ENCODE results near the gene TNFRSF8. TPM values are rescaled to one million over a fixed set of nuclear protein-coding genes. Genes with fewer than 3 reads are reported as not detected.

Gene TNFRSF8
- total and polyA plus RNA-seq, 2 of the 13 experiments (the other 11 are each of a cell fraction or from before 2014, with no cell fraction given), result not detected

- Histone ChIP-seq H3K27me3 (ENCODE audit: control insufficient read depth in 1 of 2, insufficient read depth in 2 of 2, low read length in 2 of 2) (peaks cover 2 to 9% of the 10 kb centered on the region in 2 experiments; a peak in 2 of 5 replicates), H3K9me3 (ENCODE audit: low read length) (no peaks in the 10 kb centered on the region), H3K79me2 (ENCODE audit: insufficient read depth, low read length) (no peaks in the 10 kb centered on the region), H2AFZ (ENCODE audit: low read length) (peak overlapping the region; percentile 52), H3K27ac (ENCODE audit: extremely low read length, insufficient read depth, low read length) (peak overlapping the region; percentile 51), H3K36me3 (replicated peaks in 1 of 2; ENCODE audit: control insufficient read depth in 1 of 2, insufficient read depth in 2 of 2, low read length in 2 of 2) (peaks cover 4 to 7% of the 10 kb centered on the region in 2 experiments; a peak in 2 of 5 replicates), H3K4me3 (replicated peaks in 1 of 3; ENCODE audit: insufficient read depth in 1 of 3, low read depth in 2 of 3, low read length in 3 of 3) (peak overlapping the region in 1 of 3 experiments; percentile 50; a peak in 1 of 6 replicates), H3K4me1 (ENCODE audit: insufficient read depth, low read length) (peaks cover 25% of the 10 kb centered on the region), H3K9ac (ENCODE audit: insufficient read depth, low read depth, low read length) (peak overlapping the region; percentile 29; the same call in 1 of the 2 replicates), H4K20me1 (ENCODE audit: insufficient read depth, low read length) (no peaks in the 10 kb centered on the region), H3K4me2 (ENCODE audit: low read depth, low read length) (peak overlapping the region; percentile 72)
- peak; percentile 73 for DNase-seq (ENCODE audit: low spot score)
- FAIRE-seq, result peak; percentile 61
- intact Hi-C loops (cut with micrococcal nuclease; ENCODE audit: unreplicated experiment), result no loop called here
- CTCF ChIA-PET (ENCODE audit: low intra/inter-chr PET ratio, low total read pairs), result no interaction called here
- WGBS (ENCODE audit: low lambda C conversion rate), result 10% methylated on average over 5 of the region's 7 CpGs
- POLR2A ChIA-PET, result interaction anchor here (0.9 to 3.8 kb wide), 3 partner anchors 15 to 495 kb away, joined by 3 to 13 read pairs (median 5); partner anchors contain the start of gene MIIP
- BruUV-seq (replicated peaks), result no TSS peak
- peak; percentile 36 for ATAC-seq
- in situ Hi-C loops (cut with HindIII; ENCODE audit: extremely low pct_ligation_motif_present, low pct_unique_long_range_greater_than_20kb), result no loop called here
- no peak for TF ChIP-seq SAFB2 (CRISPR knock-in tag; IDR thresholded peaks at IDR 0.05; ENCODE audit: borderline replicate concordance, low read depth)
- TF ChIP-seq DMAP1 (CRISPR knock-in tag; IDR thresholded peaks at IDR 0.05), result 0 out of 2 replicates have a peak, but pooled peaks have one; percentile 44
- TF ChIP-seq ZNF713 (CRISPR knock-in tag; IDR thresholded peaks at IDR 0.05), result no peak
- no peak for TF ChIP-seq PCBP2 (optimal IDR thresholded peaks at IDR 0.05; ENCODE audit: low read depth, low read length, poor library complexity, severe bottlenecking)
- TF ChIP-seq PRDM4 (CRISPR knock-in tag; IDR thresholded peaks at IDR 0.05; ENCODE audit: borderline replicate concordance), result no peak
- 0 out of 2 replicates have a peak, but pooled peaks have one; percentile 29 for TF ChIP-seq ZBTB7B (CRISPR knock-in tag; IDR thresholded peaks at IDR 0.05)
- TF ChIP-seq REXO4 (CRISPR knock-in tag; IDR thresholded peaks at IDR 0.05; ENCODE audit: borderline replicate concordance), result no peak
- no peak for TF ChIP-seq SRSF9 (IDR thresholded peaks at IDR 0.05; ENCODE audit: borderline replicate concordance, insufficient read depth, low read depth, low read length, poor library complexity, severe bottlenecking)
- no peak for TF ChIP-seq NAIF1 (CRISPR knock-in tag; IDR thresholded peaks at IDR 0.05; ENCODE audit: borderline replicate concordance)
- peak; percentile 47 for TF ChIP-seq HNF4A (CRISPR knock-in tag; IDR thresholded peaks at IDR 0.05)
- TF ChIP-seq SIN3A (IDR thresholded peaks at IDR 0.05; ENCODE audit: borderline replicate concordance, low read depth, low read length), result no peak
- 0 out of 2 replicates have a peak, but pooled peaks have one; percentile 17 for TF ChIP-seq FOXA3 (CRISPR knock-in tag; IDR thresholded peaks at IDR 0.05)
- no peak for TF ChIP-seq ZNF235 (CRISPR knock-in tag; IDR thresholded peaks at IDR 0.05; ENCODE audit: borderline replicate concordance)
- TF ChIP-seq ZNF512B (CRISPR knock-in tag; IDR thresholded peaks at IDR 0.05; ENCODE audit: borderline replicate concordance), result no peak
- no peak for TF ChIP-seq PHB2 (IDR thresholded peaks at IDR 0.05; ENCODE audit: partially characterized antibody)
- peak in 1 of 2 experiments; percentile 41; a peak in 1 of 4 replicates for TF ChIP-seq EP300 (IDR thresholded peaks at IDR 0.05; ENCODE audit: low read depth in 2 of 2, low read length in 2 of 2)
- TF ChIP-seq EP300 (CRISPR knock-in tag; IDR thresholded peaks at IDR 0.05; ENCODE audit: borderline replicate concordance), result no peak
- no peak for TF ChIP-seq ZBTB2 (CRISPR knock-in tag; IDR thresholded peaks at IDR 0.05; ENCODE audit: low read depth)
Observed at GRCh38 chr1:12034381-12034801, 28.7 kb upstream of the TNFRSF8 start.
